A549 (cell line): ENCODE measurements around the gene ATP5F1D. TPM values are rescaled to one million over a fixed set of nuclear protein-coding genes. Genes with fewer than 3 reads are reported as not detected.

Experiments
- ATAC-seq, 2 experiments: fragments of 200-7000 bp in 1 of 2; fragments of >200 bp in 1 of 2; cut with Nextera tagmentation in 1 of 2; cut with Tn5 transposase in 1 of 2; 3 replicates each; pipeline versions ENCODE4 v1.8.0 to v1.9.1; 2018 to 2020; ENCODE audit warnings: mild to moderate bottlenecking in 1 of 2, moderate library complexity in 1 of 2
- CTCF ChIA-PET: fragments of 300-600 bp; sonication (Branson Sonifier 250); formaldehyde crosslinking; extraction: SDS; loops from one replicate; lab custom pipeline; 2021; ENCODE audit warnings: antibody characterized with exemption, inconsistent platforms; lab: Yijun Ruan, JAX
- POLR2A ChIA-PET: fragments of 350-600 bp; formaldehyde crosslinking; extraction: SDS; loops from one replicate; lab custom pipeline; 2021; ENCODE audit warnings: antibody characterized with exemption, inconsistent platforms; lab: Yijun Ruan, JAX
- DNase-seq, 2 experiments: peaks; one replicate each; pipeline versions ENCODE4 v3.0.0 to v3.0.0-alpha.2; 2011 to 2016; ENCODE audit warnings: low read depth in 1 of 2, low spot score in 1 of 2
- FAIRE-seq: peaks from 2 replicates; lab custom pipeline; 2011; peaks lifted over from hg19 to GRCh38; lab: Jason Lieb, UNC
- H3K27ac ChIP-seq, 2 experiments: fragments of >200 bp; sonication (Bioruptor Twin); formaldehyde crosslinking; 3 replicates each; pipeline ENCODE4 v1.5.1; 2016 to 2017
- H3K4me1 ChIP-seq: fragments of >200 bp; sonication (Bioruptor Twin); formaldehyde crosslinking; 3 replicates; pipeline ENCODE4 v1.6.1; 2016
- H3K4me2 ChIP-seq: fragments of >200 bp; sonication (Bioruptor Twin); formaldehyde crosslinking; 3 replicates; pipeline ENCODE4 v1.6.1; 2016
- H3K4me3 ChIP-seq: fragments of >200 bp; sonication (Bioruptor Twin); formaldehyde crosslinking; 3 replicates; pipeline ENCODE4 v1.5.1; 2016
- H3K9me3 ChIP-seq: fragments of >200 bp; sonication (Bioruptor Twin); formaldehyde crosslinking; 3 replicates; pipeline ENCODE4 v1.6.1; 2016
- CBX8 ChIP-seq: fragments of 200-600 bp; sonication (generic); IDR thresholded peaks from 2 replicates; pipeline ENCODE4 v1.6.1; 2016
- CEBPB ChIP-seq, 2 experiments: fragments of >200 bp in 1 of 2; sonication (Bioruptor Twin) in 1 of 2; formaldehyde crosslinking in 1 of 2; IDR thresholded peaks; 2 replicates each; pipeline ENCODE4 v1.6.1; 2012 to 2016
- EP300 ChIP-seq, 2 experiments: fragments of >200 bp; sonication (Bioruptor Twin); formaldehyde crosslinking; IDR thresholded peaks; 2 replicates in 1 of 2; 3 replicates in 1 of 2; pipeline ENCODE4 v1.6.1; 2016 to 2017
- FOSB ChIP-seq: fragments of 250-450 bp; sonication (Bioruptor Pico); IDR thresholded peaks from 2 replicates; pipeline ENCODE4 v1.5.0; 2020; ENCODE audit warnings: mild to moderate bottlenecking, moderate library complexity
- HDAC2 ChIP-seq: fragments of 200-600 bp; sonication (generic); IDR thresholded peaks from 2 replicates; pipeline ENCODE4 v1.6.1; 2016
- HOXA7 ChIP-seq: fragments of 250-450 bp; sonication (Bioruptor Pico); IDR thresholded peaks from 2 replicates; pipeline ENCODE4 v1.5.0; 2020; ENCODE audit warnings: mild to moderate bottlenecking, moderate library complexity
- HOXB5 ChIP-seq: fragments of 250-450 bp; sonication (Bioruptor Pico); IDR thresholded peaks from 2 replicates; pipeline ENCODE4 v1.5.0; 2020; ENCODE audit warnings: mild to moderate bottlenecking, moderate library complexity
- KDM1A ChIP-seq: fragments of 200-600 bp; sonication (generic); IDR thresholded peaks from 2 replicates; pipeline ENCODE4 v1.6.1; 2016; ENCODE audit warnings: low read depth, mild to moderate bottlenecking
- MAFK ChIP-seq: fragments of 450-650 bp; IDR thresholded peaks from 2 replicates; pipeline ENCODE4 v1.6.1; 2014; ENCODE audit not compliant: partially characterized antibody
- MAZ ChIP-seq: fragments of 150-350 bp; IDR thresholded peaks from 2 replicates; pipeline ENCODE4 v1.6.1; 2014; ENCODE audit warnings: antibody characterized with exemption, low read depth, low read length, borderline replicate concordance
- NFE2L2 ChIP-seq: fragments of 150-350 bp; conservative IDR thresholded peaks from 2 replicates; pipeline ENCODE4 v1.6.1; 2014; ENCODE audit warnings: low read length
- POLR2A ChIP-seq: IDR thresholded peaks from 2 replicates; pipeline ENCODE4 v1.6.1; 2012; ENCODE audit warnings: mild to moderate bottlenecking, low read length
- POLR2AphosphoS2 ChIP-seq: conservative IDR thresholded peaks from 2 replicates; pipeline ENCODE4 v1.6.1; 2012; ENCODE audit warnings: low read length, improper control_type of control experiment, inconsistent platforms
- TFCP2L1 ChIP-seq: fragments of 250-450 bp; sonication (Bioruptor Pico); IDR thresholded peaks from 2 replicates; pipeline ENCODE4 v1.5.0; 2021; ENCODE audit warnings: mild to moderate bottlenecking
- ZNF302 ChIP-seq: fragments of 250-450 bp; sonication (Bioruptor Pico); IDR thresholded peaks from 2 replicates; pipeline ENCODE4 v1.9.0; 2021; ENCODE audit warnings: inconsistent platforms, mild to moderate bottlenecking, moderate library complexity
- WGBS: methylation state at CpG from one replicate; pipeline ENCODE4 v1.1.6; 2017; ENCODE audit errors: missing lambda C conversion rate; 5-methylcytosine and 5-hydroxymethylcytosine counted together
- polyA plus RNA-seq, 4 experiments: library from polyadenylated mRNA; depleted of rRNA in 3 of 4; stranded (reverse); fragments of >200 nt; fragmentation: RNase III in 1 of 4; extraction: RNeasy Plus Mini Kit Qiagen cat#74134 plus additional on column Dnase treatment in 1 of 4; gene quantifications; 2 replicates in 3 of 4; 3 replicates in 1 of 4; pipeline ENCODE4 v1.2.3, GENCODE V29; 2011 to 2017
- TF ChIP-seq, protein P1 (sequence below): fragments of >200 bp; sonication (Bioruptor Twin); formaldehyde crosslinking; IDR thresholded peaks from 3 replicates; pipeline ENCODE4 v1.6.1; 2016
- TF ChIP-seq, protein P2 (sequence below): IDR thresholded peaks from 2 replicates; pipeline ENCODE4 v1.6.1; 2012
- TF ChIP-seq, protein P3 (sequence below): fragments of 250-450 bp; sonication (Bioruptor Pico); IDR thresholded peaks from 2 replicates; pipeline ENCODE4 v1.5.0; 2020; ENCODE audit warnings: low read depth, mild to moderate bottlenecking, moderate library complexity
- TF ChIP-seq, protein P4 (sequence below): fragments of 150-350 bp; IDR thresholded peaks from 2 replicates; pipeline ENCODE4 v1.6.1; 2014; ENCODE audit warnings: low read depth, mild to moderate bottlenecking, low read length

Gene ATP5F1D
- polyA plus RNA-seq, 2 of the 4 experiments (the other 2 are of a cell fraction) = 28.7 to 96.9 TPM

DNA sequence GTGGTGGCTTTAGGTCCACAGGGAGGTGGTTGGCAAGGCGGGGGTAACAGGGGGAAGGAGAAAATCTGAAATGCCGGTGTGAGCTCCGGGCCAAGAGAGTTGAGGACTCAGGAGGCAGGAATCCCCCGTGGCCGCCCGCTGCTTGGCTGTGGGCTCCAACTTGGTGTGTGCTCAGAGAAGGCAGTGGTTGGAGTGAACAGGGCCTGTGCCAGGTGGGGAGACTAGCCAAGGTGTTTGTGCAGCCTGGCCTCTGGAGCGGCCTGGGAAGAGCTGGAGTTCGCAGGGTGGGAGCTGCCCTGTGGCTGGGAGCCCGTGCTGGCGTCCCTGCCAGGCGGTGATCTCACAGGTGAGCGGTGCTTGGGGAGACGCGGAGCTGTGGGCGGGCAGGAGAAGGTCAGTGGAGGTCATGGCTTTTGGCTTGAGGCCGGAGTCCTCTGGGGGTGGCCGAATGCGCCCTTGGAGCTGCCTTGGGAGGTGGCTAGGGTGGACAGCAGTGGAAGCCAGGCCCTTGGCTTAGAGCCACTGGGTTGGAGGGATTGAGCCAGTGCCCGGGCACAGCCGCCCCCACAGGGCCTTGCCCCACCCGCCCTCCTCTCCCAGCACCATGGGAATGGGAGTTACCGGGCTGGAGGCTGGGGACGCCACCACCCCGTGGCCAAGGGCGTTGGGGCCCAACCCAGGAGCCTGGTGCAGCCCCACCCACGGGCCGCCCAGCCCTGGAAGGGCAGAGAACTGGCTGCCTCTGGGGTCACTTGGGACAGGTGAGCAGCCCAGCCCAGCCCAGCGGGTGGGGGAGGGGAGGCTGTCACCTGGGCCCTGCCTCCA is 20.5 kb downstream of the ATP5F1D start:
- Histone ChIP-seq H3K27ac (peak overlapping the region; percentile 98 to 100), H3K4me2 (peak overlapping the region; percentile 91), H3K4me1 (peaks cover 68% of the 10 kb centered on the region), H3K4me3 (peak overlapping the region; percentile 73), H3K9me3 (no peaks in the 10 kb centered on the region)
- POLR2A ChIA-PET = interaction anchor here (0.7 to 2.0 kb wide), 4 partner anchors 7 to 18 kb away, joined by 3 to 14 read pairs (median 6); partner anchors contain the start of genes CIRBP and FAM174C
- CTCF ChIA-PET = interaction anchor here (1.5 to 18.7 kb wide), 3 partner anchors 9 to 18 kb away, joined by 6 to 500 read pairs (median 10); partner anchors contain the start of gene ATP5F1D
- no peak for TF ChIP-seq KDM1A
- no peak for TF ChIP-seq FOSB
- no peak for TF ChIP-seq CEBPB (IDR thresholded peaks at IDR 0.05)
- no peak for TF ChIP-seq ZNF302 (CRISPR knock-in tag)
- no peak for TF ChIP-seq MAFK
- TF ChIP-seq MAZ = no peak
- TF ChIP-seq HOXA7 (CRISPR knock-in tag) = no peak
- peak; percentile 10; the same call in 1 of the 2 replicates for TF ChIP-seq POLR2A
- TF ChIP-seq, protein P1, sequence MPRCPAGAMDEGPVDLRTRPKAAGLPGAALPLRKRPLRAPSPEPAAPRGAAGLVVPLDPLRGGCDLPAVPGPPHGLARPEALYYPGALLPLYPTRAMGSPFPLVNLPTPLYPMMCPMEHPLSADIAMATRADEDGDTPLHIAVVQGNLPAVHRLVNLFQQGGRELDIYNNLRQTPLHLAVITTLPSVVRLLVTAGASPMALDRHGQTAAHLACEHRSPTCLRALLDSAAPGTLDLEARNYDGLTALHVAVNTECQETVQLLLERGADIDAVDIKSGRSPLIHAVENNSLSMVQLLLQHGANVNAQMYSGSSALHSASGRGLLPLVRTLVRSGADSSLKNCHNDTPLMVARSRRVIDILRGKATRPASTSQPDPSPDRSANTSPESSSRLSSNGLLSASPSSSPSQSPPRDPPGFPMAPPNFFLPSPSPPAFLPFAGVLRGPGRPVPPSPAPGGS = 0 out of 3 replicates have a peak, but pooled peaks have one; percentile 10
- no peak for TF ChIP-seq POLR2AphosphoS2
- TF ChIP-seq, protein P2, sequence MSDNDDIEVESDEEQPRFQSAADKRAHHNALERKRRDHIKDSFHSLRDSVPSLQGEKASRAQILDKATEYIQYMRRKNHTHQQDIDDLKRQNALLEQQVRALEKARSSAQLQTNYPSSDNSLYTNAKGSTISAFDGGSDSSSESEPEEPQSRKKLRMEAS = 0 out of 2 replicates have a peak, but pooled peaks have one; percentile 12
- TF ChIP-seq NFE2L2 = no peak
- TF ChIP-seq EP300 (IDR thresholded peaks at IDR 0.05) = no peak
- TF ChIP-seq HOXB5 (CRISPR knock-in tag) = no peak
- no peak for FAIRE-seq
- 1% methylated on average over 11 of the region's 28 CpGs for WGBS
- ATAC-seq = peak in 1 of 2 experiments; percentile 15; a peak in 3 of 6 replicates
- DNase-seq = peak; percentile 26 to 80

DNA sequence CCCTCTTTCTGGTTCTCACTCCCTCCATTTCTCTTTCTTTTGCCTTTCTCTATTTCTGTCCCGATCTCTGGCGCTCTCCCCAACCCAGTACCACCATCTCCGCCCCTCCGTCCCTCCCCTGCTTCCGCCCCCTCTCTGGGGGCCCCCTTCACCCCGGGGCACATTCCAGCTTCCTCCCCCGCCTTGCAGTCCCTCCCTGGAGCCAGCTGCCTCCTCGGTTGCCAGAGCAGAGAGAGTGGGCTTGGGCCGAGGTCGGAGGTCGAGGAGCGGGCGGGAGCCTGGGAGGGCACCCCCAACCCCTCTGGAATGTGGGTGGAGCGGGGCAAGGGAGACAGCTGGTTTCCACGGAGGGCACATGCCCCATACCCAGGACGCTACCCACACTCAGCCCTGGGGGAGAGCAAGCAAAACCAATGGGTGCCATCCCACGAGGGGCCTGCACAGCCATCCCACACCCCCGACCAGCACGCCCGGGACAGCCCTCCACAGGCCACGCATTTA is 21.1 kb downstream of the ATP5F1D start:
- DNase-seq = no peak
- H3K4me3 ChIP-seq = peak overlapping the region; percentile 73
- H3K4me2 ChIP-seq = peak overlapping the region; percentile 91
- no peak for ATAC-seq
- no peak for FAIRE-seq
- ChIA-PET CTCF (interaction anchor here (1.5 to 18.7 kb wide), 3 partner anchors 10 to 19 kb away, joined by 6 to 500 read pairs (median 10); partner anchors contain the start of gene ATP5F1D), POLR2A (interaction anchor here (2.0 kb wide), 1 partner anchor 9 kb away, joined by 14 read pairs; no protein-coding TSS in a partner anchor)
- no peaks in the 10 kb centered on the region for H3K9me3 ChIP-seq
- WGBS = 9% methylated on average over 4 of the region's 21 CpGs
- TF ChIP-seq, protein P2 = 0 out of 2 replicates have a peak, but pooled peaks have one; percentile 2
- TF ChIP-seq HDAC2 (no peak), TFCP2L1 (CRISPR knock-in tag) (no peak), NFE2L2 (no peak), CBX8 (no peak)
- TF ChIP-seq, protein P3, sequence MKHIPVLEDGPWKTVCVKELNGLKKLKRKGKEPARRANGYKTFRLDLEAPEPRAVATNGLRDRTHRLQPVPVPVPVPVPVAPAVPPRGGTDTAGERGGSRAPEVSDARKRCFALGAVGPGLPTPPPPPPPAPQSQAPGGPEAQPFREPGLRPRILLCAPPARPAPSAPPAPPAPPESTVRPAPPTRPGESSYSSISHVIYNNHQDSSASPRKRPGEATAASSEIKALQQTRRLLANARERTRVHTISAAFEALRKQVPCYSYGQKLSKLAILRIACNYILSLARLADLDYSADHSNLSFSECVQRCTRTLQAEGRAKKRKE (CRISPR knock-in tag) = no peak
- TF ChIP-seq, protein P4, sequence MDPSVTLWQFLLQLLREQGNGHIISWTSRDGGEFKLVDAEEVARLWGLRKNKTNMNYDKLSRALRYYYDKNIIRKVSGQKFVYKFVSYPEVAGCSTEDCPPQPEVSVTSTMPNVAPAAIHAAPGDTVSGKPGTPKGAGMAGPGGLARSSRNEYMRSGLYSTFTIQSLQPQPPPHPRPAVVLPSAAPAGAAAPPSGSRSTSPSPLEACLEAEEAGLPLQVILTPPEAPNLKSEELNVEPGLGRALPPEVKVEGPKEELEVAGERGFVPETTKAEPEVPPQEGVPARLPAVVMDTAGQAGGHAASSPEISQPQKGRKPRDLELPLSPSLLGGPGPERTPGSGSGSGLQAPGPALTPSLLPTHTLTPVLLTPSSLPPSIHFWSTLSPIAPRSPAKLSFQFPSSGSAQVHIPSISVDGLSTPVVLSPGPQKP = no peak
- H3K4me1 ChIP-seq = peaks cover 68% of the 10 kb centered on the region
- peak overlapping the region; percentile 98 to 100 for H3K27ac ChIP-seq
